ENCODE results near the gene DEFB124.

DNA sequence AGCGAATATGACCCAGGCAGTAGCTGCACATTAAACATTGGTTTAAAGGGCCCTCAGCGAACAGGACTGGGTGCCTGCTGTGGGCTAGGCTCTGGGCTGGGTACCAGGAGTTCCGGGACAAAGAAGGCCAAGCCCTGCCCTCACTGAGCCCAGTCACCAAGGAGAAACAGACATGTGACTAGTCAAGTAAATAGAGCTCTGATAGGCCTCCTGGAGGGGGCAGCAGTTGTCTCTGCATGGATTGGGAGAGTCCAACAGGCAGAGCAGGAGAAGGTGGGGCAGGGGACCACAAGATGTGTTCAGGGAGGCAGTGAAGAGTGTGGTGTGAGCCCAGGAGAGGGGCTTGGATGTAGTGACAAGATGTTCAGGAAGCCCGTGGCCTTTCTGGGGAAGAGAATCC, 42.4 kb upstream of the DEFB124 start:
- TF ChIP-seq POLR2A (IDR thresholded peaks at IDR 0.05) = no peak
- TF ChIP-seq, protein P1, sequence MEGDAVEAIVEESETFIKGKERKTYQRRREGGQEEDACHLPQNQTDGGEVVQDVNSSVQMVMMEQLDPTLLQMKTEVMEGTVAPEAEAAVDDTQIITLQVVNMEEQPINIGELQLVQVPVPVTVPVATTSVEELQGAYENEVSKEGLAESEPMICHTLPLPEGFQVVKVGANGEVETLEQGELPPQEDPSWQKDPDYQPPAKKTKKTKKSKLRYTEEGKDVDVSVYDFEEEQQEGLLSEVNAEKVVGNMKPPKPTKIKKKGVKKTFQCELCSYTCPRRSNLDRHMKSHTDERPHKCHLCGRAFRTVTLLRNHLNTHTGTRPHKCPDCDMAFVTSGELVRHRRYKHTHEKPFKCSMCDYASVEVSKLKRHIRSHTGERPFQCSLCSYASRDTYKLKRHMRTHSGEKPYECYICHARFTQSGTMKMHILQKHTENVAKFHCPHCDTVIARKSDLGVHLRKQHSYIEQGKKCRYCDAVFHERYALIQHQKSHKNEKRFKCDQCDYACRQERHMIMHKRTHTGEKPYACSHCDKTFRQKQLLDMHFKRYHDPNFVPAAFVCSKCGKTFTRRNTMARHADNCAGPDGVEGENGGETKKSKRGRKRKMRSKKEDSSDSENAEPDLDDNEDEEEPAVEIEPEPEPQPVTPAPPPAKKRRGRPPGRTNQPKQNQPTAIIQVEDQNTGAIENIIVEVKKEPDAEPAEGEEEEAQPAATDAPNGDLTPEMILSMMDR (IDR thresholded peaks at IDR 0.05) = no peak

All from tibial nerve (tissue), 3 donors.